NCI-H2171 (cell line): Measurements from ENCODE around the gene APBB1.
"Not testable (repeated sequence)": the region's sequence is repeated elsewhere in the genome, so short reads cannot be mapped to it uniquely, and the experiment has no call there.

Experiments
- DNase-seq: peaks from one replicate; lab custom pipeline; 2025; lab: John Stamatoyannopoulos, UW

Gene APBB1

GRCh38 chr11:6417907-6418556, 862 bp downstream of the APBB1 start:
- DNase-seq, result no peak

GRCh38 chr11:6415797-6416196, 3.1 kb downstream of the APBB1 start:
- no peak for DNase-seq

GRCh38 chr11:6414874-6415328, 4.0 kb downstream of the APBB1 start:
- no peak for DNase-seq

GRCh38 chr11:6413791-6414201, 5.1 kb downstream of the APBB1 start:
- DNase-seq, result no peak

- DNase-seq, result no peak
Observed at GRCh38 chr11:6411594-6412031, 7.3 kb downstream of the APBB1 start.

- DNase-seq, result no peak
Observed at GRCh38 chr11:6410695-6411430, 8.0 kb downstream of the APBB1 start.

GRCh38 chr11:6406370-6406769, 12.5 kb downstream of the APBB1 start:
- no peak for DNase-seq

- no peak for DNase-seq
Observed at GRCh38 chr11:6405846-6406245, 13.0 kb downstream of the APBB1 start.

- no peak for DNase-seq
Observed at GRCh38 chr11:6405052-6405667, 13.7 kb downstream of the APBB1 start.

- no peak for DNase-seq
Observed at GRCh38 chr11:6404342-6405051, 14.4 kb downstream of the APBB1 start.

- no peak for DNase-seq
Observed at GRCh38 chr11:6403539-6403938, 15.4 kb downstream of the APBB1 start.

- DNase-seq, result no peak
Observed at GRCh38 chr11:6402561-6402981, 16.3 kb downstream of the APBB1 start.

- no peak for DNase-seq
Observed at GRCh38 chr11:6402061-6402470, 16.8 kb downstream of the APBB1 start.

GRCh38 chr11:6401464-6401863, 17.4 kb downstream of the APBB1 start:
- DNase-seq, result no peak

- DNase-seq, result no peak
Observed at GRCh38 chr11:6400431-6401345, 18.2 kb downstream of the APBB1 start.

GRCh38 chr11:6397636-6398035, 21.3 kb downstream of the APBB1 start:
- no peak for DNase-seq

GRCh38 chr11:6397156-6397555, 21.7 kb downstream of the APBB1 start:
- no peak for DNase-seq

GRCh38 chr11:6395470-6396060, 23.3 kb downstream of the APBB1 start:
- DNase-seq, result no peak

- no peak for DNase-seq
Observed at GRCh38 chr11:6393989-6394670, 24.8 kb downstream of the APBB1 start.

GRCh38 chr11:6392251-6392650, 26.6 kb downstream of the APBB1 start:
- DNase-seq, result not testable (repeated sequence)
